Measurements from ENCODE around the gene SYNJ1. TPM values are rescaled to one million over a fixed set of nuclear protein-coding genes. Genes with fewer than 3 reads are reported as not detected.

The SYNJ1 gene
- total RNA-seq, 4 donors from 2014 or later: 5.9 to 18.1 (median 10.8) TPM

GRCh38 chr21:32658524-32658923 lies 69.3 kb downstream of the SYNJ1 start:
- intact Hi-C loops (cut with DNase I; ENCODE audit: low total_unique reads): no loop called here
- H3K4me3 ChIP-seq (ENCODE audit: low read depth, poor library complexity, severe bottlenecking): no peak overlapping the region
- TF ChIP-seq POLR2A (IDR thresholded peaks at IDR 0.05): no peak
- TF ChIP-seq, protein P1, sequence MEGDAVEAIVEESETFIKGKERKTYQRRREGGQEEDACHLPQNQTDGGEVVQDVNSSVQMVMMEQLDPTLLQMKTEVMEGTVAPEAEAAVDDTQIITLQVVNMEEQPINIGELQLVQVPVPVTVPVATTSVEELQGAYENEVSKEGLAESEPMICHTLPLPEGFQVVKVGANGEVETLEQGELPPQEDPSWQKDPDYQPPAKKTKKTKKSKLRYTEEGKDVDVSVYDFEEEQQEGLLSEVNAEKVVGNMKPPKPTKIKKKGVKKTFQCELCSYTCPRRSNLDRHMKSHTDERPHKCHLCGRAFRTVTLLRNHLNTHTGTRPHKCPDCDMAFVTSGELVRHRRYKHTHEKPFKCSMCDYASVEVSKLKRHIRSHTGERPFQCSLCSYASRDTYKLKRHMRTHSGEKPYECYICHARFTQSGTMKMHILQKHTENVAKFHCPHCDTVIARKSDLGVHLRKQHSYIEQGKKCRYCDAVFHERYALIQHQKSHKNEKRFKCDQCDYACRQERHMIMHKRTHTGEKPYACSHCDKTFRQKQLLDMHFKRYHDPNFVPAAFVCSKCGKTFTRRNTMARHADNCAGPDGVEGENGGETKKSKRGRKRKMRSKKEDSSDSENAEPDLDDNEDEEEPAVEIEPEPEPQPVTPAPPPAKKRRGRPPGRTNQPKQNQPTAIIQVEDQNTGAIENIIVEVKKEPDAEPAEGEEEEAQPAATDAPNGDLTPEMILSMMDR (IDR thresholded peaks at IDR 0.05): no peak
- DNase-seq (ENCODE audit: low spot score in 2 of 2): no peak
- 97 to 98% methylated on average over 9 of the region's 9 CpGs for WGBS, 2 donors

DNA sequence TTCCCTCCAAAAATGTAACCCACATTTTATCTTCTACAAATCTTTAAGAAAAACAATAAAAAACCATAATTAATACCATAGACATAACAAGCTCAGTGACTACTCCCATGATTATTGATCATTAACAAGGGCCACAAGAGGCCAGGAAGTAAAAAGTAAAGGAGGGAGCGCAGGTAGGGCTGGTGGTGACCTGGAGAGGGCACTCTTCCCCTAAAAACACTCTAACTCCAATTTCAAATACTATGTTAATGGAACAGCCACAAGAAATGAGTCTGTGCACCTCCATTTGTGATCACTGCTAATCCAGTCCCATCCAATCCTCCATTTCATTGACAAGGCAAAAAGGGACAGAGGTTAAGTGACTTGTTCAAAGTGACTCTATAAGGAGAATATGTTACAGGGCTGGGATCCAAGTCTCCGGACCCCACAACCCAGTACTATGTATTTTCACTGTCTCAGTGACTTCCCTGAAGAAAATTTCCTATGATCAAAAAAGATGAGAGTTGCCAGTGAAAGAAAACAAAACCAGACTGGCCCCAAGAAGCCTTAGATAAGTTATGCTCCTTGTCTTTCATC lies 74.4 kb downstream of the SYNJ1 start:
- TF ChIP-seq POLR2A (IDR thresholded peaks at IDR 0.05): no peak
- TF ChIP-seq, protein P1 (IDR thresholded peaks at IDR 0.05): no peak
- DNase-seq (ENCODE audit: low spot score in 2 of 2): no peak
- intact Hi-C loops (cut with DNase I; ENCODE audit: low total_unique reads): no loop called here
- WGBS, 2 donors: 92% methylated on average over 2 of the region's 2 CpGs
- no peak overlapping the region for H3K4me3 ChIP-seq (ENCODE audit: low read depth, poor library complexity, severe bottlenecking)

- H3K4me3 ChIP-seq (ENCODE audit: low read depth, poor library complexity, severe bottlenecking): no peak overlapping the region
- intact Hi-C loops (cut with DNase I; ENCODE audit: low total_unique reads): no loop called here
- TF ChIP-seq, protein P1 (IDR thresholded peaks at IDR 0.05): no peak
- no peak for TF ChIP-seq POLR2A (IDR thresholded peaks at IDR 0.05)
- no peak for DNase-seq (ENCODE audit: low spot score in 2 of 2)
Observed at GRCh38 chr21:32648165-32648564, 79.6 kb downstream of the SYNJ1 start.

DNA sequence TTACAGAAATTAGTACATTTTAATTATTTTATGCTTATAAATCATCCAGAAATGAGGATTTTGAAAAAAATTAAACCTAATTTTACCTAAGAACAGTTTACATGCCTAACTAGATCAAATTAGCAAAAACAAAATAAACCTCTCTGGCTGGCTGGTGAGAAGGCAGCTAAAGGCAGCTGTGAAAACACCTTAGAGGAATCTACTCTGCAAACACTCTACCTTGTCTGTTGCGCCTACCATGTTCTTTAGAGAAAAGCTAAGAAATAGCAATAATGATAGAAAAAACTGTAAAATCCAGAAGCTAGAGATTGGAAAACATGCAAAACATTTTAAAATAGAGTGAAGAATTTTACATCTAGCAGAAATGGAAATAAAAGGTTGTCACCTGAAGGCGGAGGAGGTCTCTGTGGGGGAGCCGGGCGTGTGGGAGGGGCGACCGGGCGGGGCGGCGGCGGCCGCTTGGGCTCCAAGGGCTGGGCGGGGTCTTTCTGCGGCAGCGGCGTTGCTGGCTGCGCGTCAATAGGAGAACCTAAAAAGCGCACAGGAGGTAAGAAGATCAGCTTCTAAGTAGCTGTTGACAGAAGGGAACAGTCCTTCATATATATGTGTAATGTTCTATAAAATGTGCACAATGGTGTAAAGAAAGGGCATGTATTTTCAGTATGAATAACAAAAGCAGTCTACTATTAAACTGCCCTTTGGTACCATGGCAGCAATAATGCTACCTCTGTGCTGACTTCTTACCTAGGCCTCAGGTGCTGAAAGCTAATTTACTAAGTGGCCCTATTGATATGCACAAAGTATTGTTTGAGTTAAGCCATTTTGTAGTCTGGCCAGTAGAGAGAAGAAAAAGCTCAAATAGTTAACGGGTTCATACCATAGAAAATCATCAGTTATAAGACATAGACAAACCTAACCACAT lies 82.3 kb downstream of the SYNJ1 start:
- intact Hi-C loops (cut with DNase I; ENCODE audit: low total_unique reads): no loop called here
- H3K4me3 ChIP-seq (ENCODE audit: low read depth, poor library complexity, severe bottlenecking): no peak overlapping the region
- no peak for DNase-seq (ENCODE audit: low spot score in 2 of 2)
- WGBS, 2 donors: 57 to 59% methylated on average over 19 of the region's 19 CpGs
- TF ChIP-seq, protein P1 (IDR thresholded peaks at IDR 0.05): no peak
- no peak for TF ChIP-seq POLR2A (IDR thresholded peaks at IDR 0.05)

GRCh38 chr21:32641710-32642698 lies 85.8 kb downstream of the SYNJ1 start:
- TF ChIP-seq, protein P1 (IDR thresholded peaks at IDR 0.05): no peak
- no peak for TF ChIP-seq POLR2A (IDR thresholded peaks at IDR 0.05)
- 80 to 86% methylated on average over 10 of the region's 10 CpGs for WGBS, 2 donors
- DNase-seq (ENCODE audit: low spot score in 2 of 2): no peak
- H3K4me3 ChIP-seq (ENCODE audit: low read depth, poor library complexity, severe bottlenecking): no peak overlapping the region
- intact Hi-C loops (cut with DNase I; ENCODE audit: low total_unique reads): no loop called here
